ENCODE results near the gene ICAM3.
"Not testable (repeated sequence)": the region's sequence is repeated elsewhere in the genome, so short reads cannot be mapped to it uniquely, and the experiment has no call there.

Gene ICAM3, protein sequence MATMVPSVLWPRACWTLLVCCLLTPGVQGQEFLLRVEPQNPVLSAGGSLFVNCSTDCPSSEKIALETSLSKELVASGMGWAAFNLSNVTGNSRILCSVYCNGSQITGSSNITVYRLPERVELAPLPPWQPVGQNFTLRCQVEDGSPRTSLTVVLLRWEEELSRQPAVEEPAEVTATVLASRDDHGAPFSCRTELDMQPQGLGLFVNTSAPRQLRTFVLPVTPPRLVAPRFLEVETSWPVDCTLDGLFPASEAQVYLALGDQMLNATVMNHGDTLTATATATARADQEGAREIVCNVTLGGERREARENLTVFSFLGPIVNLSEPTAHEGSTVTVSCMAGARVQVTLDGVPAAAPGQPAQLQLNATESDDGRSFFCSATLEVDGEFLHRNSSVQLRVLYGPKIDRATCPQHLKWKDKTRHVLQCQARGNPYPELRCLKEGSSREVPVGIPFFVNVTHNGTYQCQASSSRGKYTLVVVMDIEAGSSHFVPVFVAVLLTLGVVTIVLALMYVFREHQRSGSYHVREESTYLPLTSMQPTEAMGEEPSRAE

DNA sequence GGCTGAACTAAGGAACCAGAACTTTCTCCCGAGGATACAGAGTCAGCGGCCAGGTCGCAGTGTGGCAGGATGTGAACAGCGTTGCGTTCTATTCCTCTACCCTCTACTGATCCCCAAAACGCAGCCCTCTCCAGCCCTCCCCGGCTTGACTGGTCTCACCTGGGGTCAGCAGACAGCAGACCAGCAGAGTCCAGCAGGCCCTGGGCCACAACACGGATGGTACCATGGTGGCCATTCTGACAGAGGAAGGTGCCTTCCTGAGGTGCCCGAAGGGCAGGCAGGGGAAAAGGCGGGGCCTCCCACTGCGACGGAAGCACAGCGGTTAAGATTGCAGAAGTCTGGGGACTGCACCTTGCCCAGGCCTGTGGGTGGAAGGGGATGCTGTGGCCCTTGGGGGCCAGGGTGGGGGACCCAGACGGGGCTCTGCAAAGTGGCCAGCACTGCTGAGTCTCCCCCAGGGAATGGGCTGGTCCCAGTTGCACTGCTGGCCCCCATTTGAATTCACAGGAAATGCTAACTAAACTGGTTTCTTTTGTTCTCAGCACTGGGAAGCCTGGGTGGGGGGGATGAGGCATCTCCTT is at the start of gene ICAM3:
TSS of gene ICAM3 (minus strand) at position 245 of the 581 bp plus-strand sequence. CDS start at position 235, 10 bp downstream.
- DNase-seq, result no peak

DNA sequence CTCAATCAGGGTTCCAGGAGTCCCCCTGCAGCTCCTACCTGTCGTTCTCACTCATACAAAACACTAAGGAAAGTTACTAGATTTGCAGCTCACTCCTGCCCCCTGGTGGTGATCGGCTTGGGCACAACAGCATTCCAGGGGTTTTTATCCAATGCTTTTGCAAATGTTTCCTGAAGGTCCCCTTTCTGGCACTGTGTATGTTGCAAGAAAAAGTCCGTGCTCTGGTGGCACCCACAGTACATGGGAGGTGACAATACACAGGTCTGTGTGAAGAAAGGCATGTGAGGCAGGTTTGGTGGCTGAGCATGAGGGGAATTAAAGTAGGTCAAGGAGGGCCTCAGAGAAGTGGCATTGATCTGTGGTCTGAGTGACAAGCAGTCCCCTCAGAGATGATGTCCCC is 49.5 kb upstream of the ICAM3 start:
- DNase-seq, result peak; percentile 42

DNA sequence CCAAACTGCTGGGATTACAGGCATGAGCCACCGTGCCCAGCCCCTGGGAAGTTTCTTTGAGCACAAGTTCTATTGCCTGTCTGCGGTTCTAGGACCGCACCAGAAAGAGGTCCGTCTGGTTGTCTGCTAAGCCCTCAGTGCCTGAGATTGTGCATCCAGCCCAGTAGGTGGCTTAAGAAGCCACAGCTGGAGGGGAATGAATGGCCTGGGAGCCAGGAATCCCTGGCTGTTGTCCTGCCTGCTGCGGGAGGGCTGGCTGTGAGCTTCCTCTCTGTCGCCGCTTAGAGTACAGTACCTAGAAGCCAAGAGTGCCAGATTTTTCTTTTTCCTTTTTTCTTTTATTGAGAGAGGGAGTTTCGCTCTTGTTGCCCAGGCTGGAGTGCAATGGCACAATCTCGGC is 45.2 kb upstream of the ICAM3 start:
- no peak for DNase-seq

DNA sequence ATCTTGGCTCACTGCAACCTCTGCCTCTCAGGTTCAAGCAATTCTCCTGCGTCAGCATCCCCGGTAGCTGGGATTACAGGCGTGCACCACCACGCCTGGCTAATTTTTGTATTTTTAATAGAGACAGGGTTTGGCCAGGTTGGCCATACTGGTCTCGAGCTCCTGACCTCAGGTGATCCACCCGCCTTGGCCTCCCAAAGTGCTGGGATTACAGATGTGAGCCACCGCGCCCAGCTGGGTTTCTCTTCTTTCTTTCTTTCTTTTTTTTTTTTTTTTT is 43.7 kb upstream of the ICAM3 start:
- not testable (repeated sequence) for DNase-seq

DNA sequence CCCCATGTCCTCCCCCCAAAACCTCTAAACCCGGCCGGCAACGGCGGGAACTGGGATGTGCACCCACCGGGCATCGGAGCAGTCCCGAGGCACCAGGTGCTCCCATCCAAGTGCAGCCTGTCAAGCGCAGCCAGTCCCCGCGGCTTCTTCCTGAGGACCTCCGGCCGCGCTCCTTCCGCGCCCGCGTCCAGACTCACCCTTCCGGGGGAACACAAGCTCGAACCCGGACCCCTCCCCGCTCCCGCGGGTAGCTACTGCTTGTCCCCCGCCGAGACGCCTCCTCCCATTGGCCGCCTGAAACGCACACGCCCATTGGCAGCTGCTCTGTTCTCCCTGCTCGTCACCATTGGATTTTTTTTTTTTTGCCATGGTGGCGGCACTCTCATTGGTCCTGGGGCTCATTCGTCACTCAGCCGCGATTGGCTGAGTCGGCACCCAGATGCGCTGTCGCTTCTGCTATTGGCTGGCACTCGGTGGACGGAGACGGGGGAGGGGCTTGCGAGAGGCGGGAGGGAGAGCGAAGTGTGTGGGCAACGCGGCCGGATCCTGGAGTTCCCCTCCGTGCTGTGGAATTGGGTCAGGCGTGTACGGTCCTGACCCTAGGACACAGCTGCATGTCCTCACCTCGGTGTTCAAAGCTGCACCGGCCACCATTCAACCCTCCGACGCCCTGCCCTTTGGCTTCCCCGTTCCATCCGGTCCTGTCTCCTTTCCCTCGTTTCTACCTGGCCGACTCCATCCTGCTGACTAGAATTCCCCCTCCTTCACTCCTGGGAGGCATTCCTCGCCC is 41.1 kb upstream of the ICAM3 start, which contains the start of gene TYK2:
TSS of gene TYK2 (minus strand) at position 260 of the 790 bp plus-strand sequence. CDS start 2,166 bp downstream, outside the sequence.
- DNase-seq, result peak; percentile 100

DNA sequence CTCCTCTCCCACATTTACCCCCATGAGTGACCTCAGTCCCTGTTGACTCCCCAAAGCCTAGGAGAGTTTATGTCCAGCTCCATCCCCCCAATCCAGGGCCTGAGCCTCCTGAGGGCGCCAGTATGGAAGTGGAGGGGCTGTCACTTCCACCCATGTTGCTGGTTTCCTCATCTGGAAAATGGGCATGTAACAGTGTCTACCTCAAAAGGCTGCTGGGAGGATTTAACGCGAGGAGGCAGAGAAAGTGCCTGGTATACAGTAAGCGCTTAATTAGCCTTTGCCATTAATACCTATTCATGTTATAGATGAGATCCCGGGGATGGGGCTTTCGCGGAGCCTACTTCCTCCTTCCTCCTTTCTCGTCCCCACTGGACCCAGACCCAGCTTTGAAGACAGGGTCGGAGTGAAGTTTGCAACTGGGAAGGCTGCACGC is 40.5 kb upstream of the ICAM3 start:
- no peak for DNase-seq

DNA sequence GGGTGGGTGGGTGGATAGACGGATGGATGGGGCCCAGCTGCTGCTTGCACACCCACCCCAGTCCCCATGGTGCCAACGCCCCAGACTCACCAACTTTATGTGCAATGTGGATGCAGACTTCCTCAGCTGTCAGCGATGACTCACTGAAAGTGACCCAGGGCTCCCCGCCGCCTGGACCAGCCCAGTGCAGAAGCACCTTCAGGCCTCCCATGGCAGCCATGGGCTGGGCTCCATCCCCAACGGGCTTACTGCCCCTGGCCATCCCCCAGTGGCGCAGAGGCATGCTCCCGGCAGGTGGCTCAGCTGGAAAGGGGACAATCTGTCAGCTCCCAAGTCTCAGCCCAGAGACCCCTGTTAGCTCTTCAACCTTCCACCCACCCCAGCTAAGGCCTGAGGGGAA is 38.7 kb upstream of the ICAM3 start:
- no peak for DNase-seq

DNA sequence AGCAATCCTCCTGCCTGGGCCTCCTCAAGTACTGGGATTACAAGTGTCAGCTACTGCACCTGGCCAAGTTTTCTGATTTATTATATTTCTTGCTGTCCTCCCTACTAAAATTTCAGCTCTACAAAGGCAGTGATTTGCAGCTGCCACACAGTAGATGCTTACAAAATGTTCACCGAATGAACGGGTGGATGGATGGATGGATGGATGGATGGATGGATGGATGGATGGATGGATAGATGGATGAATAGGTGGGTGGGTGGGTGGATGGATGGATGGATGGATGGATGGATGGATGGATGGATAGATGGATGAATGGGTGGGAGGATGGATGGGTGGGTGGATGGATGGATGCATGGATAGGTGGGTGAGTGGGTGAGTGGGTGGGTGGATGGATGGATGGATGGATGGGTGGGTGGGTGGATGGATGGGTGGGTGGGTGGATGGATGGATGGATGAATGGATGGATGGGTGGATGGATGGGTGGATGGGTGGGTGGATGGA is 37.8 kb upstream of the ICAM3 start:
- DNase-seq, result not testable (repeated sequence)

DNA sequence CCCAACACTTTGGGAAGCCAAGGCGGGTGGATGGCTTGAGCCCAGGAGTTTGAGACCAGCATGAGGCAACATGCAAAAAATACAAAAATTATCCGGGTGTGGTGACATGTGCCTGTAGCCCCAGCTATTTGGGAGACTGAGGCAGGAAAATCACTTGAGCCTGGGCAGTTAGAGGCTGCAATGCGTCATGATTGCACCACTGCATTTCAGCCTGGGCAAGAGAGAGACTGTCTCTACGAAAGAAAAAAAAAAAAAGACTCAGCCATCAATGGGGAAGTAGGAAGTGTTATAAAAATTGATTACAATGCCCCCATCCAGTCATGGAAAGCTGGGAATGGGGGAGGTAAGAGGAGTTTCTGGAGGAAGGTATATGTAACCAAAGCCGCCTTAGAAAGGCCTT is 35.5 kb upstream of the ICAM3 start:
- no peak for DNase-seq

DNA sequence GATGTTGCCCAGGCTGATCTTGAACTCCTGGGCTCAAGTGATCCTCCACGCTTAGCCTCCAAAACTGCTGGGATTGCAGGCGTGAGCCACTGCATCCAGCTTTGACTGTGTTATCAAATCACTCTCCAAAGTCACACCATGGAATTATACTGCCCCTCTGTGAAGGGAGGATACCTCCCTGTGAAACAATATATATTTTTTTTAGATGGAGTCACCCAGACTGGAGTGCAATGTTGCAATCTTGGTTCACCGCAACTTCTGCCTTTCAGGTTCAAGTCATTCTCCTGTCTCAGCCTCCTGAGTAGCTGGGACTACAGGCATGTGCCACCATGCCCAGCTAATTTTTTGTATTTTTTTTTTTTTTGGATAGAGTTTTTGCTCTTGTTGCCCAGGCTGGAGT is 33.3 kb upstream of the ICAM3 start:
- DNase-seq, result no peak

DNA sequence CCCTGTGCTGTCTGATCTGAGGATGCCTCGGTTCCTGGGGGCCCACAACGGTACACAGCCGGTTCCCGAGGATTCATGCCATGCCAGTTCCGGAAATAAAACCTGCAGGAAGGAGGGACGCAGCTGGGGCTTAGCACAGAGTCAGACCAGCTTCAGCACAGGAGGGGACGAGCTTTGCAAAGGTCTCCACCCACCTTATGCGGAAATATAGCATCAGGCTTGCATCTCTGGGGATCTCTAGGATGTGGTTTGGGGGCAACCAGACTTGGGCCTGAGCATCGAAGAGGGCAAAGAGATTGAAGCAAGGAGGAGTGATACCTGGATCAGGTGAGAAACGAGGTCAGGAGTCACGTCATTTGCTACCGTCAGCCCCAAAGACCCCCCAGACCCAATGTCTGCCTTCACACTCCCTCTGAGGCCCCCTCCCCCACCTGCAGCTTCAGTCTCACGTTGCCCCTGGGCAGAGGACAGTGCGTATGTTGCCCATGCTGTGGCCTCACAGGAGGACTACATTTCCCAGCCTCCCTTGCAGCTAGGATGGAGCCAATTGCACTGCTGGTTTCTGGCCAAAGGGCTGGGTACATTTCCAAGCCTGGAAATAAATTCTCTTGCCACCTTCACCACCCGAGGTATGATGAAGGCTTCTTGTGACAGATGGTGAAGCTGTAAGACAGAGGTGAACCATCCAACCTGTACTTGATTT is 28.8 kb upstream of the ICAM3 start:
- DNase-seq, result no peak

DNA sequence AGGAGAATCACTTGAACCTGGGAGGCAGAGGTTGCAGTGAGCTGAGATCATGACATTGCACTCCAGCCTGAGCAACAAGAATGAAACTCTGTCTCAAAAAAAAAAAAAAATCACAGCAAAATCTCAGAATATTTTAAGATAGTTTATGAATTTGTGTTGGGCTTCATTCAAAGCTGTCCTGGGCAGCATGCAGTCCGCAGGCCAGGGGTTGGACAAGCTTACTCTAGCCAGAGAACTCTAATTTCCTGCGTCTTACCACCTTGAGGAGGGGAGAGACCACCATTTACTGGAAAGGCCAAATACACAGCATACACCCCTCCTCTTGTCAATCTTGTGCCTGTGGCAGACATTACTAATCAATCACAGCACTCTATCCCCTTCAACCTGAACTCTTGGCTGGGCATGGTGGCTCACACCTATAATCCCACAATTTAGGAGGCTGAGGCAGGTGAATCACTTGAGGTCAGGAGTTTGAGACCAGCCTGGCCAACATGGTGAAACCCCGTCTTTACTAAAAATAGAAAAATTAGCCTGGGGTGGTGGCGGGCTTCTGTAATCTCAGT is 27.6 kb upstream of the ICAM3 start:
- not testable (repeated sequence) for DNase-seq

DNA sequence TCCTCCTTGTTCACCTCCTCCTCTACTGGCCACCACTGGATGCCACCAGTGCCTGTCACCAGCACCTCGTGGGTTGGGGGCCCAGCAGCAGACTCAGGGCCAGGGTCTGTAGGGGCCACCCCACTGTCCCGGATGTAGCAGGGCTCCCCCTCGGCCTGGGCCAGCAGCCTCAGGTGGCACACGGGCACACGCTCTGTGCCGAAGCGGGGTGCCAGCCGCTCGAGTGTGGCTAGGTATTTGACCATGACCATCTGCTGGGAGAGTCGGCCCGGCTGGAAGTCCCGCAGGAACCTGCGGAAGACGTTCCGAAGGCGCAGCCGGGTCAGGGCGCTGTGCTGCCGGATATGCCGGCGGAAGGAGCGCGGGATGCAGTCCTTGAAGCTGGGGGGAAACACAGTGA is 26.1 kb upstream of the ICAM3 start:
- no peak for DNase-seq

DNA sequence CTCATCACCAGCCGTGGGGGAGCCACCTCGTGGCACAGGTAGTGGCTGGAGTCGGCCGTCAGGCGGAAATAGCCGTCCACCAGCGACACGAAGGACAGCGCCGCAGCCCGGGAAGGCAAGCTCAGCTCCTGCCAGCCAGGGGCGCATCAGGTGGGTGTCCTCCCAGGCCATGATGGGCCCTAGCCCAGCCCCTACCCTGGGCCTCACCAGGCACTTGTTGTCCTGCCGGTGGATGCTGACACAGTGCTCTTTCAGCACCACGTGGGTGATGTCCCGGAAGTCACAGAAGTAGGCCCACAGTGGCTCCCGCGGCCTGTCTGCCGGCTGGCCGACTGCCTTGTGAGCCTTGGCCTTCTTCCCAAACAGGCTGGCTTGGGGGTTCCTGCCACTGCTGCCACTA is 25.2 kb upstream of the ICAM3 start:
- DNase-seq, result no peak

DNA sequence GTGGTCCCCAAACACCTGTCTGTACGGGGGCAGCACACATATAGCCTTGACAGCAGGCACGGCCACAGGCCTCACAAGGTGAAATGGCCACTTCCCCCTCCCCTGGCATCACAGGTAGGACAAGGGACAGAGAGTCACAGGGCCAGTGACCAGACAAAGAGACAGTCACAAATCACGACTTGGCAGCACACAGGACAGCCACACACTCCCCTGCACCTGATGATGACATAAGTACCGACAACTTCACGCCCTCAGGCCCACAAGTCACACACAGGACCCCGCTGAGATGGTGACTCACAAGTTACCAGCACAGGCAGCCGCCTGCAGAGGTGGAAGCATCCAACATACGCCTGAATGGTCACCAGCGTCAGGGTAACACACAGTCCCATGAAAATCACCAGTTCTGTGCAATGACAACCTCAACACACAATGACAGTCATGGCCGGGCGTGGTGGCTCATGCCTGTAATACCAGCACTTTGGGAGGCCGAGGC is 24.4 kb upstream of the ICAM3 start:
- DNase-seq, result peak; percentile 59

DNA sequence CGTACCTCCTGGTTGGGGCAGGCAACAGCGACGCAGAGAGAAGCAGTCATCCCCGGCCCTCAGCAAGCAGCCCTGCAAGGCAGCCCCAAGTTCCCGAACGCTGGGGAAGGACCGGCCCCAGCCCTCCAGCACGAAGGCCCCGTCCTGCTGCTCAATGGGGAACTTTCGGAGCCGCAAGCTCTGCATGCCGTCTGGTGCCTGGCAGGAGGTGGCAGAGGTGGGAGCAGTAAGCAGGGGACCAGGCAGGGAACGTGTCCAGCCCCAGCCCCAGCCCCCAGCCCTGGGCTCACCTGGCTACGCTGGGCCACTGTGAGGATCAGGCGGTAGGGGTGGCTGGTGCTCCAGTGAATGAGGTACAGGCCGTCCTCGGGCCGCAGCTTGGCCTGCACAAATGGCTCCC is 22.8 kb upstream of the ICAM3 start:
- DNase-seq, result no peak

DNA sequence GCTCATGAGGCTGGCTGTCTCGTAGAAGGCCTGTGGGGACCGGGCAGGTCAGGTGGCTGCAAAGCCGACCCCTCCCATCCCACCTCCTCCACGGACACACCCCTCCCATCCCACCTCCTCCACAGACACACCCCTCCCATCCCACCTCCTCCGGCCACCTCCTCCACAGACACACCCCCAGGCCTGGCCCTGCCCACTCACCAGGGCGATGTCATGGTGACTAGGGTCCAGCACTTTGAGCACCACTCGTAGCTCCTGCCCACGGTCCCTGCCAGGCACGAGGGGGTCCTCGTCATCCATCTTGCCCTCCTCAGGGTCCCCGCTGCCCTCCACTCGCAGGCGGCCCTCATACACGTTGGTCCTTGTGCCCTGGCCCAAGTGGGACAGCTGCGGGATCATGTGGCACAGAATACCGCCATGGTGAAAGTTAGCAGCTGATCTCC is 22.2 kb upstream of the ICAM3 start:
- no peak for DNase-seq

DNA sequence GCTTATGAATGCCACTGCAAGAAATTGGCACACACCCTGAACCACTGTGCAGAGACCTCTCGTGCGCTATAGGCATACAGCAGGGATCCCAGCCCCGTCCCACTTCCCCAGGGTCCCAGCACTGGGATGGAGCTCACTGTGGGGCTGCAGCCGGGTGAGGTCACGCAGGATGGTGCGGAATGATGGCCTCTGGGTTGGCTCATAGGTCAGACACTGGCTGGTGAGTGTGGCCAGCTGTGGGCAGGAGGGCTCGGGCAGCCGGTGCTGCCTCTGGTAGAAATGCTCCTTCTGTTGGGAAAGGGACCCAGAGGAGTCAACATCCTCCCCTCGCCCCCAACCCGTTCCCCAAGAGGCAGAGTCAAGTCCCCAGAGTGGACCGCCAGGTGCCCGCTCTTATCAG is 17.0 kb upstream of the ICAM3 start:
- no peak for DNase-seq

DNA sequence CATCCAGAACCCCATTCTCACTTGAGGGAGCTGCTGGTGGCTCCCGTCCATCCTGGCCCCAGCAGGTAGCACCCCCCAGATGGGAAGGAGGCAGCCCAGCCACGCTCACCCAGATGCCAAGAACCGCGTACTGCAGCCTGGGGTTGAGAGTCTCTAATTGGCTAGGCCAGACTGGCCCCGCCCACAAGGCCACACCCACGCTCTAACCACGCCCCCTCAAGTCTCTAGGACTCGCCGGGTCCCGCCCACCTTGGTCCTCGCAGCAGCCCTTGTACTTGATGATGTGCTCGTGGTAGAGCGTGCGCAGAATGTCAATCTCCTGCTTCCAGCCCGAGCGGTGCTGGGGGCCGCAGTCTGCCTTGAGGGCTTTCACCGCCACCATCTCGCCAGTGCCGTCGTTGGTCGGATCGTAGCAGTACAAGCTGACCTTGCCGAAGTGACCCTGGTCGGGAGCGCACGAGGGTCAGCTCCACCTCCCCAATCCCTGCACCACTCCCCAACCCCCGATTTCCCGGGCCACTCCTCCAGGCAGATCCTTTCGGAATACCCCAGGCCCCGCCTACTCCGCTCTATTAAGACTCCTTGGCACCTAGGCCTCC is 14.5 kb upstream of the ICAM3 start:
- DNase-seq, result no peak

DNA sequence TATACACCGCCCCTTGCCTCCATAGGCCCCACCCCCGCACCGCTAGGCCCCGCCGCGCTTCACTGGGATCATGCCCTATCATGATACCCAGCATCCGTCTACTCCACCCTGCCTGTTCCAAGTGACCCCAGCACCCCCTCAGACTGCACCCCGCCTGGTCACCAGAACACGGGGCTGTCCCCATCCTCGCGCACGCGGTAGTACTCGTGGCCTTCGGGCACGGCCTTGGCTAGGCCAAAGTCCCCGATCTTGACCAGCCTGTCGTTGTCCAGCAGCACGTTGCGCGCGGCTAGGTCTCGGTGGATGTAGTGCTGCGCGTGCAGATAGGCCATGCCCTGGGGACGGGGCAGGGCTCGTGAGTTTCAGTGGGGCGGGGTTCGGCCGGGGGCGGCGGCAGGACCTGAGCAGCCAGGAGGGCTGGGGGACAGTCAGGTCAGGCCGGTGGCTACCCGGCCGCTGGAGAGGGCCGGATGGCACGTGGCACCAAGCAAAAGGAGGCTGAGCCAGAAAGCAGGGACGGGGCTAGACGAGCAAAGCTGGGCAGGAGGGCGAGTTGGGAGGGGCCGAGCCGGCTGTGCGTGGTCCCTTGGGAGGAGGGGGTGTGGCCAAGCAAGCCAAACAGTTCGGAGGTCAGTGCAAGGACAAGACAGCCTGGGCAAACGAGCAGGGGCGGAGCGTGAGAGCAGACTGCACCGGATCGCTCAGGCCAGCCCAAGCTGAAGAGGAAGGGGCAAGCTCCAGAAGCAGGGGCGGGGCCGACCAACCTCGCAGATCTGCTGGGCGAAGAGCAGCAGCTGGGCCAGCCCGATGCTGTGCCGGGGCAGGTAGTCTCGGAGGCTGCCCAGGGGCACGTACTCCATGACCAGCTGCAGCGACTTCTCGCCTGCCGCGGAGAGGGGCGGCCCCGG is 13.6 kb upstream of the ICAM3 start:
- DNase-seq, result no peak

DNA sequence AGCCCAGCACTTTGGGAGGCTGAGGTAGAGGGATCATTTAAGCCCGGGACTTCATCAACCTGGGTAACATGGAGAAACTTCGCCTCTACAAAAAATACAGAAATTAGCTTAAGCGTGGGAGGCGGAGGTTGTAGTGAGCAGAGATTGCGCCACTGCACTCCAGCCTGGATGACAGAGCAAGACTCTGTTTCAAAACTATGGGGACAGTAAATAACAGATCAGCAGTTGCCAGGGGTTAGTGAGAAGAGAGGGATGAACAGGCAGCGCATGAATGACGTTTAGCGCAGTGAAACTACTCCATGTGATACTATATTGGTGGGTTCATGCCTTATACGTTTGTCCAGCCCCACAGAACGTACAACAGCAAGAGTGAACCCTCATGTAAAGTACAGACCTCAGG is 7.1 kb upstream of the ICAM3 start:
- no peak for DNase-seq
